PC-9 (cell line): ENCODE data around the gene IL23R. TPM values are rescaled to one million over a fixed set of nuclear protein-coding genes. Genes with fewer than 3 reads are reported as not detected.
A peak's percentile ranks its signal among the peaks of the same experiment; 100 is the strongest.

Source experiments
- Bru-seq: library from RNA; stranded (reverse); fragments of 400-500 nt; gene quantifications from one replicate; lab custom pipeline; 2021; lab: Mats Ljungman, UMichigan
- BruChase-seq, 2 experiments: library from RNA; stranded (reverse); fragments of 400-500 nt; gene quantifications; one replicate each; lab custom pipeline; 2021; lab: Mats Ljungman, UMichigan
- BruUV-seq: library from RNA; stranded (reverse); fragments of 400-500 nt; replicated peaks from 2 replicates; lab custom pipeline; 2021; lab: Mats Ljungman, UMichigan
- CTCF ChIA-PET: fragments of 300-600 bp; sonication (Branson Sonifier 250); formaldehyde crosslinking; loops from one replicate; lab custom pipeline; 2022; ENCODE audit warnings: antibody characterized with exemption; lab: Charles Lee
- POLR2A ChIA-PET: fragments of 300-600 bp; sonication (Branson Sonifier 250); formaldehyde crosslinking; loops from one replicate; lab custom pipeline; 2022; ENCODE audit warnings: antibody characterized with exemption; ENCODE audit not compliant: unreplicated experiment; lab: Charles Lee
- DNase-seq, 2 experiments: peaks; one replicate each; pipeline versions ENCODE4 v3.0.0 to v3.0.0-alpha.2; 2015 to 2022; ENCODE audit warnings: mixed read lengths in 1 of 2
- H2AFZ ChIP-seq: fragments of 200-600 bp; sonication (generic); 2 replicates; pipeline ENCODE4 v1.8.1; 2017; ENCODE audit warnings: antibody characterized with exemption
- H3F3A ChIP-seq: fragments of 200-600 bp; sonication (generic); 2 replicates; pipeline ENCODE4 v1.8.1; 2017; ENCODE audit warnings: antibody characterized with exemption, mild to moderate bottlenecking, low read depth; ENCODE audit not compliant: insufficient read depth
- H3K27ac ChIP-seq: fragments of 200-600 bp; sonication (generic); 2 replicates; pipeline ENCODE4 v1.6.1; 2016; ENCODE audit warnings: mixed run types
- H3K27me3 ChIP-seq: fragments of 200-600 bp; sonication (generic); 2 replicates; pipeline ENCODE4 v1.6.1; 2016; ENCODE audit warnings: low read depth, mixed run types; ENCODE audit not compliant: insufficient read depth
- H3K36me3 ChIP-seq: fragments of 200-600 bp; sonication (generic); 2 replicates; pipeline ENCODE4 v1.6.1; 2016; ENCODE audit warnings: low read depth, mixed run types
- H3K4me1 ChIP-seq: fragments of 200-600 bp; sonication (generic); replicated peaks from 2 replicates; pipeline ENCODE4 v1.6.1; 2016; ENCODE audit warnings: mixed run types; ENCODE audit not compliant: insufficient read depth
- H3K4me2 ChIP-seq: fragments of 200-600 bp; sonication (generic); 2 replicates; pipeline ENCODE4 v1.6.1; 2017; ENCODE audit warnings: mixed run types
- H3K4me3 ChIP-seq: fragments of 200-600 bp; sonication (generic); 2 replicates; pipeline ENCODE4 v1.6.1; 2016; ENCODE audit warnings: mixed run types
- H3K79me2 ChIP-seq: fragments of 200-600 bp; sonication (generic); 2 replicates; pipeline ENCODE4 v1.6.1; 2017; ENCODE audit warnings: low read depth, mixed run types
- H3K9me2 ChIP-seq: fragments of 200-600 bp; sonication (generic); 2 replicates; pipeline ENCODE4 v1.8.1; 2017; ENCODE audit warnings: mild to moderate bottlenecking; ENCODE audit not compliant: insufficient read depth
- H3K9me3 ChIP-seq: fragments of 200-600 bp; sonication (generic); 2 replicates; pipeline ENCODE4 v1.8.1; 2016; ENCODE audit warnings: low read depth; ENCODE audit not compliant: insufficient read depth
- H4K20me1 ChIP-seq: fragments of 200-600 bp; sonication (generic); 2 replicates; pipeline ENCODE4 v1.8.1; 2017; ENCODE audit not compliant: insufficient read depth
- EZH2 ChIP-seq: fragments of 200-600 bp; sonication (generic); IDR thresholded peaks from 2 replicates; pipeline ENCODE4 v1.8.0; 2017; ENCODE audit warnings: antibody characterized with exemption, low read depth
- intact Hi-C: fragments of 100-400 bp; cut with micrococcal nuclease; formaldehyde crosslinking; loops from one replicate; pipeline ENCODE4 v1.10.0; 2022; ENCODE audit not compliant: unreplicated experiment
- long read RNA-seq: library from polyadenylated mRNA; stranded (forward); transcript quantifications from one replicate; pipeline ENCODE4 v2.0.0, GENCODE V29; 2022
- total RNA-seq: library from RNA; stranded (reverse); gene quantifications from 2 replicates; pipeline ENCODE4 v1.2.3, GENCODE V29; 2021
- TF ChIP-seq, protein P1 (sequence below): fragments of 200-600 bp; sonication (generic); conservative IDR thresholded peaks from 2 replicates; pipeline ENCODE4 v1.6.1; 2017; ENCODE audit warnings: mixed run types, antibody characterized with exemption, mild to moderate bottlenecking, moderate library complexity

The IL23R gene, protein sequence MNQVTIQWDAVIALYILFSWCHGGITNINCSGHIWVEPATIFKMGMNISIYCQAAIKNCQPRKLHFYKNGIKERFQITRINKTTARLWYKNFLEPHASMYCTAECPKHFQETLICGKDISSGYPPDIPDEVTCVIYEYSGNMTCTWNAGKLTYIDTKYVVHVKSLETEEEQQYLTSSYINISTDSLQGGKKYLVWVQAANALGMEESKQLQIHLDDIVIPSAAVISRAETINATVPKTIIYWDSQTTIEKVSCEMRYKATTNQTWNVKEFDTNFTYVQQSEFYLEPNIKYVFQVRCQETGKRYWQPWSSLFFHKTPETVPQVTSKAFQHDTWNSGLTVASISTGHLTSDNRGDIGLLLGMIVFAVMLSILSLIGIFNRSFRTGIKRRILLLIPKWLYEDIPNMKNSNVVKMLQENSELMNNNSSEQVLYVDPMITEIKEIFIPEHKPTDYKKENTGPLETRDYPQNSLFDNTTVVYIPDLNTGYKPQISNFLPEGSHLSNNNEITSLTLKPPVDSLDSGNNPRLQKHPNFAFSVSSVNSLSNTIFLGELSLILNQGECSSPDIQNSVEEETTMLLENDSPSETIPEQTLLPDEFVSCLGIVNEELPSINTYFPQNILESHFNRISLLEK
- total RNA-seq: not detected in 2 replicates
- Bru-seq, nascent RNA: percentile 1 among the genes with signal in this experiment
- percentile 2 among the genes with signal in this experiment for BruChase-seq, experiment 1, labeled RNA remaining after a 2-hour chase
- percentile 2 among the genes with signal in this experiment for BruChase-seq, experiment 2, labeled RNA remaining after a 6-hour chase
- long read RNA-seq: 0 reads

DNA sequence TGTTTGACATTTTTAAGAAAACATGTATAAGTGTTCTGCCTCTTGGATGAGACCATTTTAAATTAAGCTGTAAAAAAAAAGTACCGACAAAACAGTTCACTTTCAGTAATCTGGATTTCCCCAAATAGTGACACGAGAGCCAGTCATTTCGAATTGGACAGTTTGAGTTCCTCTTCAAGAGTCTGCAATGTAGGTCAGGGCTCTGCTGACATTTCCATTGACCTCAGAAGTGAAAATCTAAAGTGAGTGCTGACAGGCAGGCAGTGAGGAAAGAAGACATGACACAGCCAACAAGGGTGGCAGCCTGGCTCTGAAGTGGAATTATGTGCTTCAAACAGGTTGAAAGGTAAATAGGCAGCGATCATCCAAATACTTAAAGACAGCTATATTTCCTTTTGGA, at the start of gene IL23R:
TSS of gene IL23R (plus strand) at position 259 of the 400 bp plus-strand sequence. CDS start 1,667 bp downstream, outside the sequence.
- no peak for DNase-seq
- Histone ChIP-seq H3K27me3 (no peaks in the 10 kb centered on the region), H3K79me2 (no peaks in the 10 kb centered on the region), H3K9me2 (no peaks in the 10 kb centered on the region), H3K4me2 (no peak within 1 kb of the TSS), H3K4me1 (peaks cover 7% of the 10 kb centered on the region), H3K27ac (no peak within 1 kb of the TSS), H3F3A (peaks cover 21% of the 10 kb centered on the region; the same call in 1 of the 2 replicates), H3K4me3 (no peak within 1 kb of the TSS), H4K20me1 (no peaks in the 10 kb centered on the region), H3K9me3 (0 out of 2 replicates have a peak, but pooled peaks cover 2% of the 10 kb centered on the region), H2AFZ (no peak within 1 kb of the TSS), H3K36me3 (no peaks in the 10 kb centered on the region)
- intact Hi-C loops: no loop called here
- TF ChIP-seq, protein P1, sequence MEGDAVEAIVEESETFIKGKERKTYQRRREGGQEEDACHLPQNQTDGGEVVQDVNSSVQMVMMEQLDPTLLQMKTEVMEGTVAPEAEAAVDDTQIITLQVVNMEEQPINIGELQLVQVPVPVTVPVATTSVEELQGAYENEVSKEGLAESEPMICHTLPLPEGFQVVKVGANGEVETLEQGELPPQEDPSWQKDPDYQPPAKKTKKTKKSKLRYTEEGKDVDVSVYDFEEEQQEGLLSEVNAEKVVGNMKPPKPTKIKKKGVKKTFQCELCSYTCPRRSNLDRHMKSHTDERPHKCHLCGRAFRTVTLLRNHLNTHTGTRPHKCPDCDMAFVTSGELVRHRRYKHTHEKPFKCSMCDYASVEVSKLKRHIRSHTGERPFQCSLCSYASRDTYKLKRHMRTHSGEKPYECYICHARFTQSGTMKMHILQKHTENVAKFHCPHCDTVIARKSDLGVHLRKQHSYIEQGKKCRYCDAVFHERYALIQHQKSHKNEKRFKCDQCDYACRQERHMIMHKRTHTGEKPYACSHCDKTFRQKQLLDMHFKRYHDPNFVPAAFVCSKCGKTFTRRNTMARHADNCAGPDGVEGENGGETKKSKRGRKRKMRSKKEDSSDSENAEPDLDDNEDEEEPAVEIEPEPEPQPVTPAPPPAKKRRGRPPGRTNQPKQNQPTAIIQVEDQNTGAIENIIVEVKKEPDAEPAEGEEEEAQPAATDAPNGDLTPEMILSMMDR: no peak
- no peak for TF ChIP-seq EZH2
- ChIA-PET POLR2A (no interaction called here), CTCF (no interaction called here)
- BruUV-seq: no TSS peak

DNA sequence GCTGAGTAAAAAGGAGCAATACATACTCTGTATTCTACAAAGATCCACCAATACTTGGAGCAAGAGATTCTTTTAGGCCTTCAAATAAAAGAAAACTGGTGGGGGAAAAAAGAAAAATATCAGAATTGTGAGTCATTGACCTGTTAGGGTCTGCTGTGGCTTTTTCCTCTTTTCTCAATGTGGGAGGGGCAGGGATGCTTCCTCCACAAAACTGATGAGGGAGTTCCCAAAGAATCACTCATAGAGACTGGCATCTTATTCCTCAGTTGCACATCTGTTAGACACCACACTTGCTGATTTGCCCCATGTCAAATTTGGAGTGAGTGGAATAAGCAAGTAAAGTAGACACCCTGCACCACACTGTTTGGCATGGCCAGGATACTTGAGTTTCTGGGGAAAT, 48.1 kb upstream of the IL23R start:
- no TSS peak for BruUV-seq
- no peak overlapping the region for H3K4me2 ChIP-seq
- intact Hi-C loops: no loop called here
- no peaks in the 10 kb centered on the region for H3K4me1 ChIP-seq
- no peak overlapping the region for H2AFZ ChIP-seq
- no peaks in the 10 kb centered on the region for H3F3A ChIP-seq
- H4K20me1 ChIP-seq: no peaks in the 10 kb centered on the region
- TF ChIP-seq, protein P1: no peak
- no peak for TF ChIP-seq EZH2
- no peaks in the 10 kb centered on the region for H3K27me3 ChIP-seq
- no peak for DNase-seq
- no peak overlapping the region for H3K4me3 ChIP-seq
- CTCF ChIA-PET: no interaction called here
- no peak overlapping the region for H3K27ac ChIP-seq
- no peaks in the 10 kb centered on the region for H3K79me2 ChIP-seq
- POLR2A ChIA-PET: no interaction called here
- no peaks in the 10 kb centered on the region for H3K9me3 ChIP-seq
- no peaks in the 10 kb centered on the region for H3K9me2 ChIP-seq
- no peaks in the 10 kb centered on the region for H3K36me3 ChIP-seq

DNA sequence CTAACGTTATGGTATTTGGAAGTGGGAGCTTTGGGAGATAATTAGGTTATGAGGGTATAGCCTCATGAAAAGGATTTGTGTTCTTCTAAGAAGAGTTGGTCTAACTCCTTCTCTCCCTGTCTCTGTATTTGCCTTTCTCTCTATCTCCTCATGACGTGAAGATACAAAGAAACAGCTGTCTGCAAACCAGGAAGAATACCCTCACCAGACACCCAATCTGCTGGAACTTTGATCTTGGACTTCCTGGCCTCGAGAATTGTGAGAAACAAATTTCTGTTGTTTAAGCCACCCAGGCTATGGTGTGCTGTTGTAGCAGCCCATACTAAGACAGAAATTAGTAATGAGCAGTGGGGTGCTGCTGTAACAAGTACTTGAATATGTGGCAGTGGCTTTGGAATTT, 47.6 kb upstream of the IL23R start:
- TF ChIP-seq, protein P1: no peak
- TF ChIP-seq EZH2: no peak
- Histone ChIP-seq H4K20me1 (no peaks in the 10 kb centered on the region), H3K36me3 (no peaks in the 10 kb centered on the region), H3K9me2 (no peaks in the 10 kb centered on the region), H3K4me3 (no peak overlapping the region), H3K79me2 (no peaks in the 10 kb centered on the region), H3F3A (no peaks in the 10 kb centered on the region), H3K27me3 (no peaks in the 10 kb centered on the region), H3K27ac (no peak overlapping the region), H2AFZ (no peak overlapping the region; the same call in 1 of the 2 replicates), H3K4me1 (no peaks in the 10 kb centered on the region), H3K4me2 (no peak overlapping the region), H3K9me3 (no peaks in the 10 kb centered on the region)
- ChIA-PET POLR2A (no interaction called here), CTCF (no interaction called here)
- no TSS peak for BruUV-seq
- intact Hi-C loops: no loop called here
- DNase-seq: no peak
